ENCODE measurements around the gene HID1.

The HID1 gene

GRCh38 chr17:74992223-74992622 is 19.7 kb upstream of the HID1 start:
- Histone ChIP-seq H3K36me3 (replicated peaks; ENCODE audit: insufficient read depth, low read length) (no peaks in the 10 kb centered on the region), H4K20me1 (ENCODE audit: insufficient read depth, low read length) (no peaks in the 10 kb centered on the region), H3K27me3 (replicated peaks; ENCODE audit: insufficient read depth, low read length) (peaks cover 30% of the 10 kb centered on the region), H3K9me3 (replicated peaks; ENCODE audit: insufficient read depth, low read length) (no peaks in the 10 kb centered on the region), H3K4me3 (ENCODE audit: low read length) (no peak overlapping the region), H2AFZ (ENCODE audit: low read length) (no peak overlapping the region), H3K9ac (ENCODE audit: low read length) (no peak overlapping the region), H3K4me2 (ENCODE audit: low read depth, low read length) (no peak overlapping the region), H3F3A (ENCODE audit: insufficient read depth, low read length) (no peaks in the 10 kb centered on the region), H3K9me2 (replicated peaks; ENCODE audit: insufficient read depth, low read length) (no peaks in the 10 kb centered on the region), H3K79me2 (ENCODE audit: low read length) (no peaks in the 10 kb centered on the region), H3K27ac (ENCODE audit: low read length) (no peak overlapping the region), H3K4me1 (ENCODE audit: low read length) (no peaks in the 10 kb centered on the region)
- TF ChIP-seq EZH2phosphoT487 (IDR thresholded peaks at IDR 0.05; ENCODE audit: low read length) (no peak), EZH2 (optimal IDR thresholded peaks at IDR 0.05; ENCODE audit: low read depth, low read length) (no peak), CTCF (IDR thresholded peaks at IDR 0.05; ENCODE audit: low read length) (no peak)
- no peak for DNase-seq

GRCh38 chr17:74990581-74991105 is 18.1 kb upstream of the HID1 start:
- TF ChIP-seq EZH2 (optimal IDR thresholded peaks at IDR 0.05; ENCODE audit: low read depth, low read length), result no peak
- TF ChIP-seq CTCF (IDR thresholded peaks at IDR 0.05; ENCODE audit: low read length), result no peak
- TF ChIP-seq EZH2phosphoT487 (IDR thresholded peaks at IDR 0.05; ENCODE audit: low read length), result no peak
- no peak overlapping the region for H3K9ac ChIP-seq (ENCODE audit: low read length)
- DNase-seq, result no peak
- peaks cover 39% of the 10 kb centered on the region for H3K27me3 ChIP-seq (replicated peaks; ENCODE audit: insufficient read depth, low read length)
- no peaks in the 10 kb centered on the region for H3K9me3 ChIP-seq (replicated peaks; ENCODE audit: insufficient read depth, low read length)
- no peak overlapping the region for H2AFZ ChIP-seq (ENCODE audit: low read length)
- H3K36me3 ChIP-seq (replicated peaks; ENCODE audit: insufficient read depth, low read length), result no peaks in the 10 kb centered on the region
- no peaks in the 10 kb centered on the region for H3F3A ChIP-seq (ENCODE audit: insufficient read depth, low read length)
- H3K4me2 ChIP-seq (ENCODE audit: low read depth, low read length), result no peak overlapping the region
- peaks cover 5% of the 10 kb centered on the region; the same call in 1 of the 2 replicates for H3K4me1 ChIP-seq (ENCODE audit: low read length)
- H3K4me3 ChIP-seq (ENCODE audit: low read length), result no peak overlapping the region
- no peaks in the 10 kb centered on the region for H3K9me2 ChIP-seq (replicated peaks; ENCODE audit: insufficient read depth, low read length)
- H3K79me2 ChIP-seq (ENCODE audit: low read length), result no peaks in the 10 kb centered on the region
- H4K20me1 ChIP-seq (ENCODE audit: insufficient read depth, low read length), result no peaks in the 10 kb centered on the region
- H3K27ac ChIP-seq (ENCODE audit: low read length), result no peak overlapping the region

GRCh38 chr17:74987909-74988711 is 15.6 kb upstream of the HID1 start:
- Histone ChIP-seq H3K4me3 (ENCODE audit: low read length) (peak overlapping the region; percentile 60), H3K9me3 (replicated peaks; ENCODE audit: insufficient read depth, low read length) (no peaks in the 10 kb centered on the region), H4K20me1 (ENCODE audit: insufficient read depth, low read length) (no peaks in the 10 kb centered on the region), H3K4me2 (ENCODE audit: low read depth, low read length) (peak overlapping the region; percentile 92), H3F3A (ENCODE audit: insufficient read depth, low read length) (no peaks in the 10 kb centered on the region), H3K79me2 (ENCODE audit: low read length) (no peaks in the 10 kb centered on the region), H3K36me3 (replicated peaks; ENCODE audit: insufficient read depth, low read length) (no peaks in the 10 kb centered on the region), H3K27me3 (replicated peaks; ENCODE audit: insufficient read depth, low read length) (peaks cover 59% of the 10 kb centered on the region), H3K4me1 (ENCODE audit: low read length) (peaks cover 5% of the 10 kb centered on the region; the same call in 1 of the 2 replicates), H3K9ac (ENCODE audit: low read length) (no peak overlapping the region), H2AFZ (ENCODE audit: low read length) (0 out of 2 replicates have a peak overlapping the region, but pooled peaks have one; percentile 65), H3K27ac (ENCODE audit: low read length) (no peak overlapping the region), H3K9me2 (replicated peaks; ENCODE audit: insufficient read depth, low read length) (no peaks in the 10 kb centered on the region)
- no peak for DNase-seq
- TF ChIP-seq EZH2phosphoT487 (IDR thresholded peaks at IDR 0.05; ENCODE audit: low read length) (no peak), EZH2 (optimal IDR thresholded peaks at IDR 0.05; ENCODE audit: low read depth, low read length) (no peak), CTCF (IDR thresholded peaks at IDR 0.05; ENCODE audit: low read length) (no peak)
